Natural killer cell (primary cell): ENCODE results near the gene DCLRE1C. TPM values are rescaled to one million over a fixed set of nuclear protein-coding genes. Genes with fewer than 3 reads are reported as not detected.

ENCODE experiments used
- ATAC-seq, 3 donors: fragments of 150-1000 bp in 2 of 3; fragments of 200-7000 bp in 1 of 3; cut with Tn5 transposase; 1 replicate in 1 of 3; 2 replicates in 2 of 3; pipeline ENCODE4 v1.10.0; 2021; ENCODE audit warnings: mild to moderate bottlenecking in 2 of 3, moderate library complexity in 2 of 3
- DNase-seq, 2 donors: peaks; one replicate each; pipeline versions ENCODE4 v3.0.0 to v3.0.0-alpha.2; 2013 to 2021; ENCODE audit warnings: mixed read lengths in 1 of 2
- H3K27ac ChIP-seq: one replicate; pipeline ENCODE4 v1.5.1; 2013; ENCODE audit warnings: mild to moderate bottlenecking, low read length
- H3K27me3 ChIP-seq: one replicate; pipeline ENCODE4 v1.6.1; 2013; ENCODE audit warnings: low read length; ENCODE audit not compliant: control insufficient read depth, insufficient read depth
- H3K36me3 ChIP-seq: one replicate; pipeline ENCODE4 v1.6.1; 2013; ENCODE audit warnings: low read length; ENCODE audit not compliant: control insufficient read depth, insufficient read depth
- H3K4me1 ChIP-seq: one replicate; pipeline ENCODE4 v1.6.1; 2013; ENCODE audit warnings: low read length; ENCODE audit not compliant: control insufficient read depth, insufficient read depth
- H3K4me3 ChIP-seq: one replicate; pipeline ENCODE4 v1.5.1; 2013; ENCODE audit warnings: low read length
- H3K9me3 ChIP-seq: one replicate; pipeline ENCODE4 v1.6.1; 2013; ENCODE audit warnings: low read length; ENCODE audit not compliant: control insufficient read depth, insufficient read depth
- H3K27ac Mint-ChIP-seq, 2 donors: one replicate each; pipeline ENCODE4 v1.8.0; 2022; ENCODE audit warnings: mild to moderate bottlenecking in 2 of 2, mixed read lengths in 2 of 2, moderate library complexity in 1 of 2
- H3K27me3 Mint-ChIP-seq, 2 donors: one replicate each; pipeline ENCODE4 v1.8.0; 2022; ENCODE audit warnings: low read depth in 2 of 2, mixed read lengths in 2 of 2
- H3K36me3 Mint-ChIP-seq: one replicate; pipeline ENCODE4 v1.8.0; 2022; ENCODE audit warnings: mixed read lengths
- H3K4me1 Mint-ChIP-seq, 2 donors: one replicate each; pipeline ENCODE4 v1.8.0; 2022; ENCODE audit warnings: mixed read lengths in 2 of 2
- H3K4me3 Mint-ChIP-seq: one replicate; pipeline ENCODE4 v1.8.0; 2022; ENCODE audit warnings: mild to moderate bottlenecking, moderate library complexity, mixed read lengths
- H3K9me3 Mint-ChIP-seq, 2 donors: one replicate each; pipeline ENCODE4 v1.8.0; 2022; ENCODE audit warnings: mixed read lengths in 2 of 2
- CTCF ChIP-seq: fragments of 200-600 bp; IDR thresholded peaks from one replicate; pipeline ENCODE4 v1.8.0; 2022; ENCODE audit warnings: antibody characterized with exemption
- WGBS: methylation state at CpG from one replicate; pipeline ENCODE4 v1.1.7; 2013; ENCODE audit warnings: missing lambda C conversion rate; ENCODE audit not compliant: insufficient coverage; 5-methylcytosine and 5-hydroxymethylcytosine counted together
- intact Hi-C: fragments of 100-400 bp; cut with micrococcal nuclease; formaldehyde crosslinking; loops from one replicate; pipeline ENCODE4 v1.14.2; 2022
- total RNA-seq, 4 donors: library from RNA; stranded (reverse); fragments of 120-200 nt in 1 of 4; gene quantifications; one replicate each; pipeline versions ENCODE4 v1.2.3 to v1.2.4, GENCODE V29; 2013 to 2022

DCLRE1C gene
- total RNA-seq, 3 donors from 2014 or later (not counting 1 experiment from before 2014, with no cell fraction given) = 21.7 to 31.3 (median 22.3) TPM

- Histone ChIP-seq H3K36me3 (no peaks in the 10 kb centered on the region), H3K4me1 (peaks cover 17% of the 10 kb centered on the region), H3K27ac (peak overlapping the region; percentile 76), H3K9me3 (no peaks in the 10 kb centered on the region), H3K27me3 (no peaks in the 10 kb centered on the region), H3K4me3 (peak overlapping the region; percentile 78)
- TF ChIP-seq CTCF = no peak
- Mint-ChIP-seq H3K4me1 (peaks cover 22 to 26% of the 10 kb centered on the region in 2 donors), H3K4me3 (peak overlapping the region; percentile 97), H3K27ac (peak overlapping the region; percentile 95 to 96), H3K9me3 (no peaks in the 10 kb centered on the region), H3K36me3 (no peaks in the 10 kb centered on the region), H3K27me3 (no peaks in the 10 kb centered on the region)
- 13% methylated on average over 4 of the region's 12 CpGs for WGBS
- ATAC-seq = no peak
- DNase-seq = no peak
- intact Hi-C loops = no loop called here
Observed at GRCh38 chr10:14958872-14959220, 5.0 kb upstream of the DCLRE1C start.

GRCh38 chr10:14954934-14955333, 1.0 kb upstream of the DCLRE1C start:
- Mint-ChIP-seq H3K4me1 (peaks cover 50 to 51% of the 10 kb centered on the region in 2 donors), H3K27ac (peak overlapping the region; percentile 94 to 95)
- no peak overlapping the region for H3K4me3 ChIP-seq

GRCh38 chr10:14953424-14954000, 384 bp downstream of the DCLRE1C start:
- peak overlapping the region; percentile 94 to 95 for H3K27ac Mint-ChIP-seq
- H3K4me3 ChIP-seq = peak overlapping the region; percentile 86
- H3K27me3 Mint-ChIP-seq = no peaks in the 10 kb centered on the region
- H3K36me3 Mint-ChIP-seq = no peaks in the 10 kb centered on the region
- H3K27ac ChIP-seq = peak overlapping the region; percentile 93
- intact Hi-C loops = loop anchor here (5.0 kb wide), 3 partner anchors 76 to 456 kb away; partner anchors contain the start of genes CDNF, HSPA14, MSANTD7 and SUV39H2
- H3K9me3 ChIP-seq = no peaks in the 10 kb centered on the region
- ATAC-seq (peak; percentile 41 to 45 (median 41)), DNase-seq (peak in 1 of 2 donors; percentile 44)
- peak overlapping the region; percentile 97 for H3K4me3 Mint-ChIP-seq
- H3K9me3 Mint-ChIP-seq = no peaks in the 10 kb centered on the region
- H3K4me1 Mint-ChIP-seq = peaks cover 48 to 50% of the 10 kb centered on the region in 2 donors
- no peak for TF ChIP-seq CTCF
- WGBS = under 1% methylated on average over 32 of the region's 32 CpGs
- no peaks in the 10 kb centered on the region for H3K27me3 ChIP-seq
- H3K4me1 ChIP-seq = peaks cover 34% of the 10 kb centered on the region
- peaks cover 6% of the 10 kb centered on the region for H3K36me3 ChIP-seq

More at GRCh38 chr10:14954934-14955333, 1.0 kb upstream of the DCLRE1C start:
- Histone ChIP-seq H3K27me3 (no peaks in the 10 kb centered on the region), H3K9me3 (no peaks in the 10 kb centered on the region), H3K27ac (no peak overlapping the region), H3K36me3 (no peaks in the 10 kb centered on the region), H3K4me1 (peaks cover 34% of the 10 kb centered on the region)
- Mint-ChIP-seq H3K9me3 (no peaks in the 10 kb centered on the region), H3K27me3 (no peaks in the 10 kb centered on the region), H3K36me3 (no peaks in the 10 kb centered on the region), H3K4me3 (peak overlapping the region; percentile 97)
- DNase-seq (no peak), ATAC-seq (no peak)
- no peak for TF ChIP-seq CTCF
- WGBS = 95% methylated on average over 19 of the region's 19 CpGs
- intact Hi-C loops = loop anchor here (2.0 to 5.0 kb wide), 5 partner anchors 78 to 458 kb away; partner anchors contain the start of genes CDNF, HSPA14, MSANTD7 and NMT2
